LoVo (cell line): Measurements from ENCODE around the gene LARGE1.
A peak's percentile ranks its signal among the peaks of the same experiment; 100 is the strongest.

Experiments
- DNase-seq: peaks from one replicate; pipeline ENCODE4 v3.0.0-alpha.2; 2016; ENCODE audit warnings: low spot score

The LARGE1 gene

DNA sequence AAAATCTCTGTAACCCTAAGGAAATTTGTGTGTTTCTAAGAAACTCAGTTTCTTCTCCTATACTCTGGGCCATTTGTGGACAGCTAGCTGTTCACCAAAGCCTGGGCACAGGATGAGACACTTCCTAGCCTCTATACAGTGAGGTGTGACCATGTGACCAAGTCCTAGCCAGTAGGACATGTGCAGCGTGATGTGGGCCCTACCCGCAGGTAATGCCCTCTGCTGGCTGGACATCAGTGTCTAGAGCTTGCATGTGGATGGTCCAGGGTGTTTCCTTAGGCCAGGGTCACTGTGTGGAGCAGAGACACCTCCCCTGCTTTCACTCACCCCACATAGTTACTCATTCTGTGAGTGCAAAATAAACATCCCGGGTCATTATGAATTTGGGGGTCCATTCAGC lies 100.5 kb downstream of the LARGE1 start:
- DNase-seq, result no peak

DNA sequence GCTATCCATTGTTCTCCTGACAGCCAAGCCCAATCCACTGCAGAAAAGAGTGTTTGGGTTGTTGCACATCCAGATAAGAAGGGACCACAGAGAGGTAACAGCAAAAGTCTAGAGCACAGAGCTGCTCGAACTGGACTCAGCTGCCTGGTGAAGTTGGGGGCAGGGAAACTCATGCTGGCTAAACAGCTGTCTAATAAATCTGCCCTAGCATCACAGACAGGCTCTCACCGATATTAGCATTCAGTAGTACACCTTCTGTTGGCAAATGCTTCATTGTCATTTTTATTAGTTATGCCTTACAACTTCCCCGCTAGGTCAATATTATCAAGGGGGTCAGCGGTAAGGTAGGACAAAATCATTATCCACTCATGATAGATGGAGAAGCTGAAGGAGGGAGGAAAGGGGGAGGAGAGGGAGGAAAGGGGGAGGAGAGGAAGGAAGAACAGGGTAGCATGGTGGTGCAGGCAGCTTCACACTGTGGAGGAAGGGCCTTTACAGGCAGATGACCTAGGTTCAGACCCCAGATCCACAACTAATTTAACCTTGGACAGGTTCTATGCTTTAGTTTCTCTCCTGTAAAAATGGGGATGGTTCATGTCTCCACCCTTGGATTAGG lies 102.7 kb downstream of the LARGE1 start:
- no peak for DNase-seq

DNA sequence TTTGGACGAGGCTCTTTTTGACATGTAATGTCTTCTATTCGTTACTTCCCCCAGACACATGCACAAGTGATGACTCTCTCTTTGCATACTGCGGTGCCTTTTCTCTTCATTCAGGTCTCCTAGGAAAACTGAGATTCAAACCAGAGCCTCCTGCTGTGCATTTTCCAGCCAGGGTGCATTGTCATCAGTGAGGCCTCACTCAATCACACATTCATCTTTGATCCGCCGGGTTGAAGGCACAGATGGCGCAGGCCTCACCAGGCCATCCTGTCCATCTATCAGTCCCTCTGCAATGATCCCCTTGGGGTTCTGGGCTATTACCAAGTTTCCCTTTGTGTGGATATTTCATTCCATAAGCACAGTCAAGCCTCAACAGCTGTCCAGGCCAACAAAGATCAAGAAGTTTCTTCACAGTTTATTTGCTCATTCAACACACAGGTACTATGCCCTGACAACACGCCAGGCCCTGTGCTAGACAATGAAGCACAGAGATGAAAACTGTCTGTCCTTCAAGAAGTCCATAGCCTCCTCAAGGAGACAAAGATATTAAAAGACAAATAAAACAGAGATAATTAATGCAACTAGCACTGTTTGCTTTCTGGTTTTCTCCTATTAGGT lies 107.8 kb downstream of the LARGE1 start:
- DNase-seq, result no peak

DNA sequence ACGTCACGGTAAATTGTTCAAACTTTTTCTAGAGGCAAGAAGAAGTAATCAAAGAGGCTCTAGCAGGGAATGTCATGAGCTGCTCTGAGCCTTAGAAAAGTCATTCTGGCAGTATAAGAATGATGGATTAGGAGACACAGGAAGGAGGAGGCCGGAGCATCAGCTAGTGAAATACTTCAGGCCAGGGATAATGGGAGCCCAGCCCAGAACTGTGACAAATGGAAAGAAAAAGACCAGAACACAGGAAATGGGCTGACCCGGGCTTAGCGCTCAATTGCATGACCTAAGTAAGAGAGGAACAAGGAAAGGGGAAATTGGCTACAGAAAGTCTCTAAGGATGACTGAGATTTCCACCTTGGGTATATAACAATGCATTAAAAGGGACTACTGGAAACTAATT lies 108.6 kb downstream of the LARGE1 start:
- DNase-seq, result no peak

DNA sequence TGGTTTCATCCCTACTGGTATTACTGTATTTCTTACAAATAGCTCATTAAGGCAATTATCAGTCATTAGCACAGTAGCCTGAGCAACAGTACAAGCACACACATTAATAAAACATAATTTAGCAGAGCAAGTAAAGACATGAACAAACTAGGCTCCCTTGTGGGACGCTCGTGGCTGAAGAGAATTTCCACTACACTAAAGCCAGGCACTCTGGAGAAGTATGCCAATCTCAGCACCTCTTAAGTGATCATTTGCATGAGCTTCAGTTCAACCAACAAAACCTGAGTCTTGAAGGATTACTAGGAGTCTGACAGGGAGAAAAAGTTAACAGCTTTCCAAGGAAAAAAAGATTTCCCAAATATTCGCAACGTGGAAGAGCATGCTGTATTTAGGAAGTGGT lies 109.1 kb downstream of the LARGE1 start:
- no peak for DNase-seq

DNA sequence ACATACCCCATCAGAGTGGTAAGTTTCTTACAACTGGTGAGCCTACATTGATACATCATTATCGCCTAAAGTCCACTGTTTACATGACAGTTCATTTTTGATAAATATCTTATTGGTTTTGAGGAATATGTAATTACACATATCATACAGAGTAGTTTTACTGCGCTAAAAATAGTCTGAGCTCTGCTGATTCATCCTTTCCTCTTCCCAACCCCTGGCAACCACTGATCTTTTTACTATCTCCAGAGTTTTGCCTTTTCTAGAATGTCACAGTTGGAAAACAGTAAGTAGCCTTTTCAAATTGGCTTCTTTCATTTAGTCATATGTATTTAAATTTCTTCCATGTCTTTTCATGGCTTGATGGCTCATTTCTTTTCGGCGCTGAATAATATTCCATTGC lies 112.8 kb downstream of the LARGE1 start:
- no peak for DNase-seq

DNA sequence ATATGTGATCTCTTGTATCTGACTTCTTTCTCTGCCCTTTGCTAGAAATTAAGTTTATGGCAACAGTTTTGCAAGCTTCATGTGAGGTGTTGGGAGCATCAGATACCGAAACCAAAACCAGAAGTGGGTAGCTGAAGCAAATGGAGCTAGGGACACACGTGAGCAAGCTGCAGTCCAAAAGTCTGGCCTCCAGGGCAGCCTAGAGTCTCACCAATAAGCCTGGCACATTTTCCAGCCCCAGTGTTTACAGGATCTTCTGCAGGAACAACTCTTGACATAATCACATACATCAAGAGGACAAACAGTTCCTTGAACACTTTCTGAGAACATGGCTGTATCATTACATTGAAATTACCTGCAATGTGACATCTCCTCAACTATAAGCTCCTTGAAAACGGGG lies 114.1 kb downstream of the LARGE1 start:
- no peak for DNase-seq

DNA sequence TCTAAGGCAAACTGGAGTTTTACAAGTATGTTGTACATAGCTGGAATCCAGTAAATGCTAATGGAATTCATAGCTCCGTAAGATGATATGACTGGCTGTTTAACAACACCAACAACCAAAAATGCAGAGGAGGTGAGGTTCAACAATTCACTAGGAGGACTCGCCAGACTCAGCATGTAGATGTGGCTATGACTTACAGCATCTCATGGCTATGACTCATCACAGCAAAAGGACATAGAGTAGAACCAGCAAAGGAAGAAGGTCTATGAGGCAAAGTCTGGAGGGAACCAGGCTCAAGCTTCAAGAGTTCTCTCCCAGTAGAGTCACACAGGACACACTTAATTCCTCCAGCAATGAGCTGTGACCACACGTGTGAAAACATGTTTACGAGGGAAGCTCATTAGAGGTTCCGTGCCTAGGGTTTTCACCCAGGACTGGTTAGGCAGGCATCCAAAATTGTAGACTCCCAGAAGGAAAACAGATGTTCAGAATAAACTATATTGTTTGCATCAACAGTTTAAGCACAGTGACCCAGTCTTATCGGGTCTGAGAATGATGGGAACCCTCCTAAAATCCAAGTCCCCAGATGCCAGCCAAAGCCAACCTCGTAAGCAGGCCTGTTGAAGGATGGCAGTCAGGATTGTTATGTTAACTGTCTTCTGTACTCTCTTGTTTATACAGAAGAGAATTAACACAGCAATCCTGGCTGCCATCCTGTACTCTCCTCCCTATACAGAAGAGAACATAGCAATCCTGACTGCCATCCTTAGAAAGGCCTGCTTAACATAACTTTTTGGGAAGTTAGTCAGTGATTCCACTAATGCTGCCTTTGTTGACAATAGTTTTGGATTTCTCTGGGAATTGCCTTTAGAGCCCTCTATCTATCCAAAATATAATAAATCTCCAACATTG lies 116.6 kb downstream of the LARGE1 start:
- DNase-seq, result peak; percentile 4

DNA sequence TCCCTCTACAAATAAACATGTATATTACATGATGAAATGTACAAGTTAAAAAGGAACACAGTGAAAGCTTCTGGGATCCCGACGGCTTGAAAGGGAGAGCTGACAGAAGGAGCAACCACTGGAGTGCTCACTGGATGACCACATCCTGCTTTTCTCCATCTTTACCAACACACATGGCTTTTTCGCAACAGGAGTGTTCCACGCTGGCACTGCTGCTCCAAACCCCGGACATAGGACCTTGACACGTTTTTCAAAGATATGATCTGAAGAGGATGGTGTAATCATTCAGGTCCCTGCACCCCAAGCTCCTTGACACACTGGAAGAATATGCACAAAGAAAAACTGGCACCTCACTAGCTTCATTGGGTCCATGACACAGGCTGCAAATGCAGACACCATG lies 121.9 kb downstream of the LARGE1 start:
- no peak for DNase-seq

DNA sequence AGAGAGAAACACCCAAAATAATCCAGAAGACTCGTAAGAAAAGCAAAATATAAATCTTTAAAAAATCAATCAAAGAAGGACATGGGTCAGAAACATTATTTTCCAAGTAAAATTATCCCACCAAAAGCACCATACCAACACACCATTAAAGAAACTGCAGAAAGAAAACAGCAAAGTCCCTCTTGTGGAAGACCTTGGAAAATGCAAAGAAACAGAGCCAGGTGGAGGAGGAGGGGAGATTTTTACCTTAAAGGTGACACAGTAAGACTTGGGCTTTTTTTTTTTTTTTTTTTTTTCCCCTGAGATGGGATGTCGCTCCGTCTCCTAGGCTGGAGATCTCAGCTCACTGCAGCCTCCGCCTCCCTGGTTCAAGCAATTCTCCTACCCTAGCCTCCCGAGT lies 123.8 kb downstream of the LARGE1 start:
- DNase-seq, result no peak

DNA sequence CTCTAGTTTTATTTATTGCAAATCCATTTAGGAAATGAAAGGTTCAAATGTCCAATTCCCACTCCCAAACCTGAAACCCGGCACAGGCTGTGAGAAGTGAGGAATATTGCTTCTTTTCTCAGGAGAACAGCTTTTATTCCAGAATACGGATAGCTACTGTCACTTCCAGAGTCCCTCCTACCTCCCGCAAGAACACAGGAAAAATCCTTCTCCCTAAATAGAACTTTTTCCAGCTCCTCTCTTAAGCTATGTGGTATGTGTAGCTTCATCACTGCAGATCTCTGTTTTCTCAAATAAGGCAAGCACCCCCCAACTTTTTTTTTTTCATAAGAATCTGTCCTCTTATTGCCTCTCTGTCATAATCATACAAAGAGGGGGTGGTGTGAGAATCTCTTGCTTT lies 126.8 kb downstream of the LARGE1 start:
- DNase-seq, result no peak

DNA sequence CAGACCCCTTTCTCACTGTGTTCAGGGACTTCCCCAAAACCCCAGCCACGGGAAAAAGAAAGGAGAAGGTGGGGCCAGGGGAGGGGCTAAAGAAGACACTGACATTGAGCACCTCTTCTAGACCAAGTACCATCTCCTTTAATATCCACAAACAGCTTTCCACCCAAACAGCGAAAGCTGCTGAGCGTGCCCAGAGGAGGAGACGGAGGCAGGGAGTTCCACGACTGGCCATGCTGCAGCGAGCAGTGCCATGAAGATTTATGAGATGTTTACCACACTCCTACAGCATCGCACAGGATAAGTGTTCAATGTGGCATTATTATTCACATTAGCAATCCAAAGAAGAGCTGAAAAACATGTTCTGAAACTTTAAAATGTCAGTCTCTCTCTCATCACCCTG lies 127.4 kb downstream of the LARGE1 start:
- DNase-seq, result no peak

DNA sequence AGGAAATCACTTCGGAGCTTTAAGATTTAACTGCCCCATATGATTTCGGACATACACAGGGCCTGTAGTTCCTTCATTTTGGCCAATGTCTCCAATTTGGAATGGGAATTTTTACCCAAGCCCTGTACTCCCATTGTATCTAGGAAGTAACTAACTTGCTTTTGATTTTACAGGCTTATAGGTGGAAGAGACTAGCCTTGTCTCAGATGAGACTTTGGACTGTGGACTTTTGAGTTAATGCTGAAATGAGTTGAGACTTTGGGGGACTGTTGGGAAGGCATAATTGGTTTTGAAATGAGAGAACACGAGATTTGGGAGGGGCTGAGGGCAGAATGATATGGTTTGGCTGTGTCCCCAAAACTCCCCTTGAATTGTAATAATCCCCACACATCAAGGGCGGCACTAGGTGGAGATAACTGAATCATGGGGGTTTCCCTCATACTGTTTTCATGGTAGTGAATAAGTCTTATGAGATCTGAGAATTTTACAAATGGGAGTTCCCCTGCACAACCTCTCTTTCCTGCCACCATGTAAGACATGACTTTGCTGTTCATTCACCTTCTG lies 130.5 kb downstream of the LARGE1 start:
- no peak for DNase-seq

DNA sequence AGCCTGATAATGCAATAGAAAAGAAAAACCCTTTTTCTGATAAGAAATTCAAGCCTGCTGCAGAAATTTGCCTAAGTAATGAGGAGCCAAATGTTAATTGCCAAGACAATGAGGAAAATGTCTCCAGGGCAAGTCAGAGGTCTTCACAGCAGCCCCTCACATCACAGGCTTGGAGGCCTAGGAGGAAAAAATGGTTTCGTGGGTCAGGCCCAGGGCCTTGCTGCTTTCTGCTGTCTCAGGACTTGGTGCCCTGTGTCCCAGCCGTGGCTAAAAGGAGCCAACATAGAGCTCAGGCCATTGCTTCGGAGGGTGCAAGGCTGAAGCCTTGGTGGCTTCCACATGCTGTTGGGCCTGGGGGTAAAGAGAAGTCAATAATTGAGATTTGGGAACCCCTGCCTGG lies 131.3 kb downstream of the LARGE1 start:
- no peak for DNase-seq

DNA sequence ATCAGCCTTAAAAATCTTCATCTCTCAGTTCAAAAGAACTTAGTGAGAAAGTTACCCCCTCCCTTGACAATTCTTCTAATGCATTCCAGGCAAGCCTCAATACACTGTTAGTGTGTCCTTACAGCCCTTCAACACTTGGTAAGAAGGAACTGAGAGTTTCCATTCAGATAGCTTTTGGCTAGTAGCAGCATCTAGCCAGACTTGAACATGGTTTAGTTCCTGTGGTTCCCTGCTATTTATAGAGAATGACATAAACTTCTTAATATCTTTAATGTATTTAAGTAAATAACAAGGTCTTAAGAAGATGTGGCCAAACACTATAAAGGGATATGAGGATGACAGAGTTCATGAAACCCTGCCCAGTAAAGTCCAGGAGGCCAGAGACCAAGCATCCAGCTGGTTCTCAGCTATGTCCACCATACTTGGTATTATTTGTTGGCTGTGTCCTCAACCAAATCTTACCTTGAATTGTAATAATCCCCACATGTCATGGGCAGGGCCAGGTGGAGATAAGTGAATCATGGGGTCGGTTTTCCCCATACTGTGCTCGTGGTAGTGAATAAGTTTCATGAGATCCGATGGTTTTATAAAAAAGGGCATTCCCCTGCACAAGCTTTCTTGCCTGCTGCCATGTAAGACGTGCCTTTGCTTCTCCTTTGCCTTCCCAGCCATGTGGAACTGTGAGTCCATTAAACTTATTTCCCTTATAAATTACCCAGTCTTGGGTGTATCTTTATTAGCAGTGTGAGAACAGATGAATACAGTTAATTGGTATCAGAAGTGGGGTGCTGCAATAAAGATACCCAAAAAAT lies 132.4 kb downstream of the LARGE1 start:
- DNase-seq, result no peak

DNA sequence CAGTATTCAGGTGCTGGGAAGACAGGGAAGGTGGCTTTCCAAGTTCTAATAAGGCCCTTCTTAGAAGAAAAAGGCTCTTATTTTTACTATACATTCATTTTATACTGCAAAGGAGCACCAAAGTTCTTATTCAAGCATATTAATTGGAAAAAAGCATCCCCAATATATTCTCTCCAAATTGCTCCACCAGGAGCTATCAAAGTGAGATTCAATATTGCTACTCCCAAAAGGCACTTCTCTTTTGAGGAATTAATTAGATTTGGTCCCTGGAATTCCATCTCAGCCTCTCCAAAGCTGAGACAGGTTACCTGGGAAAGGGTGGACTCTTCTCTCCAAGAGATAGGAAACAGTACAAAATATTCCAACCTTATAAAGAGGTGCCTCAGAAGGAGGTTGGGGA lies 134.1 kb downstream of the LARGE1 start:
- no peak for DNase-seq

DNA sequence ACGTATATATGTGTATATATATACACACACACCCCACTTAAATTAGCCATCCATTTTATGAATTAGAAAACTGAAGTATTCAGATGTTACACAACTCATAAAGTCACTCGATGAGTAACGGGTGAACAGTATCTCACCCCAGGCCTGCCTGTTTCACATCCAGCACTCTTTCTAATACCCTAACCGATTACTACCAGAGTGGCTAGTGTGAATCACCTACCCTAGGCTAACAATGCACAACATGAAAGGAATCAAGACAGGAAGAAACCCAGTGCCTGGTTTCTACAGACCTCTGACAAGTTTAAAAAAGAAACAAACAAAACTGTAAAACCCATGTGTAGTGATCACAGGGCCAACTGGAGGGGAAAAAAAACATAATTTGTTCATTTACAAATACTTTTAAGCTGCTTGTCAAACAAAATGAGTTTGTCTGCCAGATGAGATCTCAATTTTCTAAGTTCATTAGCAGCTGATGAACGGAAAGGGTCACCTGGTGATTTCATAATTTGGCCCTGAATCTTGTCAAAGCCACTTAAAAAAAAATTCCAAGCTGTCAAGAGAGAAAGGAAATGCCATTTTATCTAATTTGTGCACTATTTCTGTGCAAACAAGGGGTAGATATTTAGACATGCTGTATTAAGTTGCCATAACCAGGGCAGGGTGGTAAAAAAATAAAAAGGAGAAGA lies 134.8 kb downstream of the LARGE1 start:
- no peak for DNase-seq

DNA sequence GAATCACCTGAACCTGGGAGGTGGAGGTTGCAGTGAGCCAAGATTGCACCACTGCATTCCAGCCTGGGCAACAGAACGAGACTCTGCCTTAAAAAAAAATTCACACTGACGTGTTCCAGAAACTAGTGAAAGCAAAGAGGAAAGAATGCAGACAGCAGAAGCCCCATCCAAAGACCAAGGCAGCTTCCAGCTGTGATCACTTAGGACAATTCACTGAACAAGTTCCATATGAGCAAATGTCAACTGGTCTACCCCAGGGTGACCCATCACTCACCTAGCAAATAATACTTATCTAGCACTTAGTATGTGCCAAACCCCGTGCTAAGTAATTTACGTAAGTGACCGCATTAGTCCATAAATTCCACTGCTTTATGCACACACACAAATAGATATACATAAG lies 138.9 kb downstream of the LARGE1 start:
- no peak for DNase-seq

DNA sequence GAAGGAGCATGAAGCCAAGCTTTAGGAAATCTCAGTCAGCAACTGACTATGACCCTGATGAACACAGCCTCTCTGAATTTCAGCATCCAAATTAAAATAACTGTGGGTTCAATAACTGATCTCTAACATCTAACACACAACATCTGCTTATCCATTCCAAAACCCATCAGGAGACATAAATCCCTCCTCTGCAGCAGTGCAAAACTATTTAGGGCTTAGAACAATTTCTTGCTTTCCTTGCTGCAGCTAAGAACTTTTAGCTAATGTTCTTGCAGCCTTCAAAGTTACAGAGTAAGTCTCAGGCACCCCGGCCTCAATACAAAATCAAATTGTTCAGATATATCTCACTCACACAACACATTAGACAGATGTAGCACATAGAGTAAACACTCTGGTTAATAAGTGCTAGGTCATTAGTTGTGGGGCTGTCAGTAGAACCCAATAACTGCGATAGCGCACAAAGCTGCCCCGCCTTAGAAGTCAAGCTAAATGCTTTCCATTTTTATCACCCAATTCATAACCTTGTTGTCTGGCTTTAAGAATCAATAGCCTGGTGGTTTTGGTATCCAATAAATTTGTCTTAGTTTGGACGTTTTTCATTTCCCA lies 139.6 kb downstream of the LARGE1 start:
- no peak for DNase-seq

DNA sequence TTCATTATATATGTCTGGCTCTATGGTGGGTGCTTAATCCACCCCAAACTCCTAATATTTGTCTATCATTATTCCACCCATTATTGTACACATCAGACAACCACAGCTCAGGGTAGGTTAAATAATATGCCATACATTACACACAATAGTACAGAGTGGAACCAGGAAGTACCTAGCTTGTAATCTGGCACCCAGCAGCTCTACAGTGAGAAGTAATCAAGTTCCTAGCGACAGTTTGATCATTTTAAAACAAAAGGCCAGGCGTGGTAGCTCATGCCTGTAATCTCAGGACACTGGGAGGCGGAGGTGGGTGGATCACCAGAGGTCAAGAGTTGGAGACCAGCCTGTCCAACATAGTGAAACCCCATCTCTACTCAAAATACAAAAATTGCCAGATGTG lies 141.0 kb downstream of the LARGE1 start:
- DNase-seq, result no peak

DNA sequence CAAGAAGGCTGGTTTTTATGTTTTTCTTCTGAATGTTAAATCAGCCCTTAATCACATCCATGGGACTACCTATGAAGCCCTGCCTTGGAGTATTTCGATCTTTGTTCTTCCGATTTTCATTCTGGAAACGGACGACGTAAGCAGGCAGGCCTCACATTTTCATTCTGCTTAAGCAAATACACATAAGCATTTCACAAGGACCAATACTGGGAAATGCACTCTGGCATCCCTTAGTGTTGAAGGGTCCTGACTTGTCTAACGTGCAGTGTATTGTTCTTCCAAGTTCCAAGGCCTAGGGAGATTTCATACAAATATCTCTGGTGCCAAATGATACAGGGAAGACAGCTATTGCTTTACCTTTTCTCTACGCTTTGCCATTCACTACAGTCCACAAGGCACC lies 143.8 kb downstream of the LARGE1 start:
- DNase-seq, result no peak
